ENCODE results near the gene ATP2A3.
"Not testable (repeated sequence)": the region's sequence is repeated elsewhere in the genome, so short reads cannot be mapped to it uniquely, and the experiment has no call there.

ATP2A3 gene
- 277 to 315 reads per million in 2 donors for total RNA-seq

GRCh38 chr17:3964203-3965117, at the start of gene ATP2A3:
Gene ATP2A3, minus strand, starts transcription at chr17:3964437. Its CDS starts 146 bp downstream, at chr17:3964291.
- DNase-seq = peak; percentile 44 to 86 (median 53)

- DNase-seq = no peak
Measured at GRCh38 chr17:4010754-4011153, 46.5 kb upstream of the ATP2A3 start.

- DNase-seq = no peak
Measured at GRCh38 chr17:4009186-4009785, 45.0 kb upstream of the ATP2A3 start.

- no peak for DNase-seq
Measured at GRCh38 chr17:4008441-4009185, 44.4 kb upstream of the ATP2A3 start.

GRCh38 chr17:4008082-4008435, 43.8 kb upstream of the ATP2A3 start:
- no peak for DNase-seq

GRCh38 chr17:4007346-4008081, 43.3 kb upstream of the ATP2A3 start:
- DNase-seq = no peak

GRCh38 chr17:4006745-4007211, 42.5 kb upstream of the ATP2A3 start:
- no peak for DNase-seq

GRCh38 chr17:4006165-4006589, 41.9 kb upstream of the ATP2A3 start:
- DNase-seq = no peak

GRCh38 chr17:4005296-4006164, 41.3 kb upstream of the ATP2A3 start:
- DNase-seq = no peak

- peak; percentile 14 to 55 (median 42) for DNase-seq
Measured at GRCh38 chr17:4004517-4005295, 40.5 kb upstream of the ATP2A3 start.

GRCh38 chr17:4003501-4004421, 39.5 kb upstream of the ATP2A3 start:
- no peak for DNase-seq

GRCh38 chr17:4003131-4003500, 38.9 kb upstream of the ATP2A3 start:
- DNase-seq = no peak

GRCh38 chr17:4001048-4001590, 36.9 kb upstream of the ATP2A3 start:
- no peak for DNase-seq

GRCh38 chr17:3998436-3998835, 34.2 kb upstream of the ATP2A3 start:
- no peak for DNase-seq

GRCh38 chr17:3995067-3995466, 30.8 kb upstream of the ATP2A3 start:
- DNase-seq = no peak

GRCh38 chr17:3994221-3994576, 30.0 kb upstream of the ATP2A3 start:
- no peak for DNase-seq

- DNase-seq = no peak
Measured at GRCh38 chr17:3993493-3994220, 29.4 kb upstream of the ATP2A3 start.

- DNase-seq = no peak
Measured at GRCh38 chr17:3992370-3992769, 28.1 kb upstream of the ATP2A3 start.

GRCh38 chr17:3991699-3992098, 27.5 kb upstream of the ATP2A3 start:
- not testable (repeated sequence) for DNase-seq

All from T-helper 2 cell (primary cell).